ENCODE measurements around the gene URB2.

URB2 gene

DNA sequence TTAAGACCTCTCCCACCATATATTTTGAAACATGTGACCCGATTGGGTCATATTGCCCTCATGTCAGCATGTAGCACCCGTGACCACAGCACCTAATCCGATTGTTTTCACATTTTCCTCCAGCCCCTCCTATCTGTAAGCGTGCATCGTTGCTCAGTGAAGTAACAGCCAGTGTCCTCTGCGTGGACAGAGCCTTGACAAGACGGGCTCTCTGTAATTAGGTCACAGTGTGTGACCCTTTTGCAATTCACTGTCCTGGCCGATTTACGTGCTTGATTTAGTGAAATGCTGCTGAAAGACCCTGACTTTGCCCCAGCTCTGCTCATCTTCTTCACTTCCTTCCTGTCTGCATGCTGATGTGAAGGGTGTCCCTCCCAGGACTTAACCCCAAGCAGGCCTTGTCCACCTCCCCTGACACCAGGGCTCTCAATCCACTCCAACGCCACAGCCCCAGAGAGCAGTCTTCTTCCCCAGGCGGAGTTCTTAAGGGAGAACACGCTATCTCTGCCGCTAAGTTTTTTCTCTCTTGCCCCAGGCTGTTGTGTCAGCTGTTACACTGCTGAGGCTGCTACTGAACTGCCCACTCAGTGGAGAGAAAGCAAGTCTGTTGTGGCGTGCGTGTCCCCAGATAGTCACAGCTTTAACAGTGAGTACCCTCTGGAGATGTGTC lies 19.4 kb downstream of the URB2 start:
- DNase-seq, result peak; percentile 67

GRCh38 chr1:229648406-229648805 lies 22.4 kb downstream of the URB2 start:
- DNase-seq, result no peak

DNA sequence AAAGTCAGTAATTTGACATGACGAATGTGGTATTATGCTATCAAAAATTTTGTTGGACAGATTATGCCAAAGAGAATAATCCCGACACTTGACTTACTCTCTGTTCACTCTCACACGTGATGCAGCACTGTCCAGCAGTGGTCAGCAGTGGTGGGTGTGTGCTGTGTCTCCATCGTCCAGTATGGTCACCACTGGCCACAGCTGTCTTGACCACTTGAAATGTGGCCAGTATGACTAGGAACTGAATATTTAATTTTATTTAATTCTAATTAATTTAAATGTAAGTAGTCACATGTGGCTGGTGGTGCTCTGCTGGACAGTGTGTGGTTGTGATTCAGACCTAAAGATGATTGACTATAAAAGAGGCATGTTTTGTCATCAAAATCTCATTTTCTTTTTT lies 24.0 kb downstream of the URB2 start:
- no peak for DNase-seq

DNA sequence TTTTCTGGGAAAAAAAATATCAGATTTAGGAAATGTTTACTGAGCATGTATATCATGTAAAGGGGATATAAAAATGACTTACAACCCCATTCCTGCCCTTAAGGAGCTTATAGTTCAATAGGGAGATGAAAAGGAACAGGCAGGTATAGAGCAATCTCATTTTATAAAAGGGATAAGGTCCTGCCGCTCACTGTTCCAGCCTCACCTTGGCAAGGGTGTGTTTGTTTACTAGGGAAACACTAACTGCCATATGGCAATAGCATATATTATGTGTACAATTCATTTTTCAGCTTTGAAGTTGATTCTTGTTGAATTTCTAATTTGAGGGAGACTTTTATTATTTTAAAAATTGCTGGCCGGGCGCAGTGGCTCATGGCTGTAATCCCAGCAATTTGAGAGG lies 25.5 kb downstream of the URB2 start:
- DNase-seq, result no peak

GRCh38 chr1:229653420-229653819 lies 27.4 kb downstream of the URB2 start:
- no peak for DNase-seq

GRCh38 chr1:229655781-229656180 lies 29.7 kb downstream of the URB2 start:
- no peak for DNase-seq

DNA sequence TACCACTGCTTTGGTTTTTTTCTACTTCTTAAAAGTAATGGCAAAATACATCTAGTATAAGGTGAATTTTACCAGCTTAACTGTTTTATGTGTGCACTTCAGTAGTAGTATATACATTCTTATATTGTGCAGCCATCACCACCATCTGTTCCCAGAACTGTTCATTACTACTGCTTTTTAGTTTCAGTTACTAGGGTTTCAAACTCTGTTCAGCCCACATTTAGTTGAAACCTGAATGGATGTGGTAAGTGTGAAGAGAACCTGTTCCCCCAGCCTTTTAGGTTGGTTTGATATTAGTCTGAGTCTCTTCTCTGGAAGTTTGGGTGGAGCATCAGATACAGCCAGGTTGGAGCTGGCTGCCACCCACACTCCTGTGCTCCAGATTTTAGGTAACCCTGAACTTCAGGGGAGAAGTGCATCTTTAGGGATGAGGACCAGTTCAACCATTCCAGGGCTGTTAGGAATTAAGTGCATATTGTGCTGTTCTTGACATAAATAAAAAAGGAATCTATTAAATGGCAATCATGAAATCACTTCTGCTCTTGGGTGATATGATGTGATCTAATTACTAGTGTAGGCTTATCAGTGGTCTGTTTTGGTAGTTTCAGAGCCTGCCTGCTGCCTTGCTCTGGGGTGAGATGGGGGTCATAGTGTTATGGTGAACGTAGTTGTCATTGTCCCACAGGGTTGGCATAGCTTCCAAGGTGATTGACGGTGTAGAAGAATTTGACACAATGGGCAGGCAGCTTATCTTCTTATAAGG lies 32.1 kb downstream of the URB2 start:
- DNase-seq, result no peak

- peak; percentile 89 for DNase-seq
These were observed 35.2 kb downstream of the URB2 start for GRCh38 chr1:229661022-229661877.

DNA sequence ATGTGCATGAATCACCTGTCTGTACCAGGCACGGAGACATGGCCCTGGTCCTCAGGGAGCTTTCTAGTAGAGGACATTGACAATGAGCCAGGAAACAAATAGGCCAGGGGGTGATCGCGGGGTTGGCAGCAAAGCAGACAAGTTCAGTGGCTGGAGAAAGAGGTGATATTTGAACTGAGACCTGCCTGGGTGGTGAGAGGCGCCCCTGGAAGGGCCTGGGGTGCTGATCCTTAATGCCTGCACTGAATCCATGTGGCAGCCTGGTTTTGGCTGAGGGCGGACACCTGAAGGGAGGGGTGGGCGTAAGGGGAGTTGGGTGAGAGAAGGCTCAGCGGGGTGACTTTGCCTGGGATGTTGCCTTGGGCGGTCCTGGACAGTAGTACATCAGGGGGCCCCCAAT lies 35.9 kb downstream of the URB2 start:
- no peak for DNase-seq

- DNase-seq, result no peak
These were observed 38.2 kb downstream of the URB2 start for GRCh38 chr1:229664133-229664689.

GRCh38 chr1:229665912-229666558 lies 40.0 kb downstream of the URB2 start:
- DNase-seq, result no peak

- DNase-seq, result peak; percentile 15
These were observed 40.5 kb downstream of the URB2 start for GRCh38 chr1:229666585-229666984.

DNA sequence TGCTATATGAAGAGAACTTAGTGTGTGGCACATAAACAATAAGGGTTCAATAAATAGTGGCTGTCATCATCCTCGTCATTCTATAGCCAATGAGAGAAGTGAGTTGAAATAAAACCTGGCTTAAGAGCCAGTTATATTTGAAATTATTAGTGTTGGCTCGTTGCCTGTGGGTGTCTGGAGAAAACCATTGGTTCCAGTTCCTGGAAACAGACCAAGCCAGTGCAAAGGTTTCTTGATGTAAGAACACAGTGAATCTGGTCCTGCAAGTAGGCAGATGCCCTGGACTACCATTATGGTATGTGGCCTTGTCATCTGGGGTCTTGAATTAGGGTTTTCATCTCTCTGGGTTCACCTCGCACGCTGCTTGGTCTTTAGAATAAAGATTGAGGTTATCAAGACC lies 43.3 kb downstream of the URB2 start:
- DNase-seq, result no peak

DNA sequence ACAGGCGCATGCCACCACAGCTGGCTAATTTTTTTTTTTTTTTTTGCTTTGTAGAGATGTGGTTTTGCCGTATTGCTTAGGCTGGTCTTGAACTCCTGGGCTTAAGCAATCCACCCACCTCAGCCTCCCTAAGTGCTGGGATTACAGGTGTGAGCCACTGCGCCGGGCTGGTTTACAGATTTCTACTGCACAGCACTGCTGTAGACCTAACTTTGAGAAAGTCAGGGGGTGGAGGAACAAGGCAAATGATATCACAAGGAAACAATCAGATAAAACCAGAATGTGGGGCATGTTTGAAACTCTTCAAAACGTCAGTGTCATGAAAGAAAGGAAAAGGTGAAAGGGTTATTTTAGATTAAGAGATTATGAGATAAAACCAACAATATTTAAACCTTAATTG lies 45.3 kb downstream of the URB2 start:
- no peak for DNase-seq

GRCh38 chr1:229672246-229672645 lies 46.2 kb downstream of the URB2 start:
- no peak for DNase-seq

GRCh38 chr1:229674042-229674441 lies 48.0 kb downstream of the URB2 start:
- DNase-seq, result no peak

DNA sequence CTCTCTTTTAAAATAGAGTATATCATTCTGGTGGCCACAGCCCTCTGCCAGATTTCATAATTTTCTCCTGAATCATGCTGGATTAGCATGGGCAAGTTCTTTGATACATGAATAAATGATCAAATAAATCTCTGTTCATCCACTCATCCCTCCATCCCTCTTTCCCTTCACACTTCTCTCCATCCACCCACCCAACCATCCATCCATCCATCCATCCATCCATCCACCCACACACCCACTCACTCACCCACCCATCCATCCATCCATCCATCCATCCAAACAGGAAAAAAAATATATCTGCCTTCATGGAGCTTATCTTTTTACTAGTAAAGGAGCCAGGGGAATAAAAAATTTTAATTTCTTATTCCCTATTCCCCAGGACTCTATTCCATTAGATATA lies 49.3 kb downstream of the URB2 start:
- DNase-seq, result no peak

- no peak for DNase-seq
These were observed 59.1 kb downstream of the URB2 start for GRCh38 chr1:229685149-229685548.

DNA sequence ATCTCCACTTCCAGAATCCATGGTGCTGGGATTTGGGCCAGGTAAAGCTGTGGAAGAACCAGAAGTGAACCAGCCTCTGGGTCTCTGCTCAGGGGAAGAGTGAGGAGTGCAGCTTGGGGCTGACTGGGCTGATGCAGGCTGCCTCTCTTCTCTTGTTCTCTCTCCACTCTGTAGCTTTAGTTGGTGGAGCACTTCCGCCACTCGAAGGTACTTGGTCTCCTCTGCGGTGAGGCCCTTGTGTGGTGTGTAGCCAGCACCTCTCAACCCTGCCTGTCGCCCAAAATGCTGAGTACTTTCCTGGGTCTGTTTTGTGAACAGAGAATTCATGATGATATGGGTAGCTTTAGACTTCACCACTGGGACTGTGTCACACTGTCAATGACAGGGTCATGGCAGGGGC lies 63.2 kb downstream of the URB2 start:
- DNase-seq, result no peak

DNA sequence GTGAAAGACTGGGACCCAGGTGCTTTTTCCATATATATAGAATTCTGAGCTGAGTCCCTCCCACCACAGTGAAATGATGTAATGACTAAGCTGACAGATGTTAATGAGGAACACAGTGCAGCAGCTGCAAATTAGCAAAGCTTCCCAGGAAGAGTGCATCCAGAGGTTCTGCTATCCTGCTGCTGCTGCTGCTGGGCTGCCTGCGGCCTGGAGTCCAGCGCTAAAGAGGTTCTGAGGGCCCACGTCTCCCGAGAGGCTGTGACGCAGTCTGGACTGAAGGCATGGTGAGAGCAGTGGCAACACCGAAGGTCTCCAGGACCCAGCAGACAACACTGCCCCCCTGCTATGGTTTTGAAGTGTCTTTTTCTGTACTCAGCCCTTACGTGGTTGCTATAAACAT lies 63.9 kb downstream of the URB2 start:
- DNase-seq, result peak; percentile 35

DNA sequence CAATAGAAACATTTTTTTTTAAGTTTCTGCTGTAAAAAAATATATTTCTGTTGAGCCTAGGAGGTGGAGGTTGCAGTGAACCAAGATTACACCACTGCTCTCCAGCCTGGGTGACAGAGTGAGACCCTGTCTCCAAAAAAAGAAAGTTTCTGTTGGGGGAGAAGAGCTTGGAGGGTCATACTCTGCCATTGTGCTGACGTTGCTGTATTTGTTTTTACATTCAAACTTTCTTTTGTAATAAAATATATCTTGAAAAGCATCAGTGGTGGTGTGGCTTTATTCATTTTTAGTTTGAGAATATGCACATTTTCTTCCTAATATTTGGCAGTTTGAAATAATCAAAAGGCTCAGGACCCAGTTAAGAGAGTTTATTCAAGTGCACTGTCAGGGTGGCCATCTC lies 64.6 kb downstream of the URB2 start:
- DNase-seq, result no peak

- no peak for DNase-seq
These were observed 65.3 kb downstream of the URB2 start for GRCh38 chr1:229691362-229691761.

All from retina (tissue), 1 donor.